Esophagus (tissue), 2 donors: ENCODE results near the gene NUMB. TPM values are rescaled to one million over a fixed set of nuclear protein-coding genes. Genes with fewer than 3 reads are reported as not detected.

Source experiments
- H3K27ac ChIP-seq, 2 donors: one replicate each; pipeline ENCODE4 v1.5.1; 2013; ENCODE audit warnings: low read depth in 2 of 2, mild to moderate bottlenecking in 2 of 2, inconsistent platforms in 1 of 2, low read length in 1 of 2, moderate library complexity in 1 of 2
- H3K27me3 ChIP-seq, 2 donors: one replicate each; pipeline ENCODE4 v1.6.1; 2013; ENCODE audit warnings: low read length in 2 of 2, control low read depth in 1 of 2, mild to moderate bottlenecking in 1 of 2; ENCODE audit not compliant: insufficient read depth in 2 of 2, control insufficient read depth in 1 of 2
- H3K36me3 ChIP-seq, 2 donors: one replicate each; pipeline ENCODE4 v1.6.1; 2013; ENCODE audit warnings: low read length in 1 of 2; ENCODE audit not compliant: control insufficient read depth in 2 of 2, insufficient read depth in 2 of 2
- H3K4me1 ChIP-seq, 2 donors: one replicate each; pipeline ENCODE4 v1.6.1; 2013; ENCODE audit warnings: low read length in 1 of 2; ENCODE audit not compliant: control insufficient read depth in 2 of 2, insufficient read depth in 2 of 2
- H3K4me3 ChIP-seq, 2 donors: one replicate each; pipeline ENCODE4 v1.5.1; 2013; ENCODE audit warnings: low read length in 2 of 2, mild to moderate bottlenecking in 2 of 2, low read depth in 1 of 2, moderate library complexity in 1 of 2
- H3K9me3 ChIP-seq, 2 donors: one replicate each; pipeline ENCODE4 v1.6.1; 2013; ENCODE audit warnings: mild to moderate bottlenecking in 2 of 2, low read depth in 1 of 2, low read length in 1 of 2, moderate library complexity in 1 of 2; ENCODE audit not compliant: control insufficient read depth in 2 of 2, insufficient read depth in 1 of 2
- WGBS, 2 donors: extraction: QIAGEN DNeasy Blood & Tissue Kit; methylation state at CpG; one replicate each; pipeline ENCODE4 v1.1.7; 2013; 5-methylcytosine and 5-hydroxymethylcytosine counted together
- polyA plus RNA-seq, 2 donors: library from polyadenylated mRNA; stranded (reverse); fragments of 200-250 nt; gene quantifications; one replicate each; pipeline ENCODE4 v1.2.3, GENCODE V29; 2013
- donor health status: healthy with polysubstance abuse.
- donor health status: Bipolar disorder and iron deficiency.

The NUMB gene
- polyA plus RNA-seq, 2 donors, result 26.9 to 34.8 TPM

DNA sequence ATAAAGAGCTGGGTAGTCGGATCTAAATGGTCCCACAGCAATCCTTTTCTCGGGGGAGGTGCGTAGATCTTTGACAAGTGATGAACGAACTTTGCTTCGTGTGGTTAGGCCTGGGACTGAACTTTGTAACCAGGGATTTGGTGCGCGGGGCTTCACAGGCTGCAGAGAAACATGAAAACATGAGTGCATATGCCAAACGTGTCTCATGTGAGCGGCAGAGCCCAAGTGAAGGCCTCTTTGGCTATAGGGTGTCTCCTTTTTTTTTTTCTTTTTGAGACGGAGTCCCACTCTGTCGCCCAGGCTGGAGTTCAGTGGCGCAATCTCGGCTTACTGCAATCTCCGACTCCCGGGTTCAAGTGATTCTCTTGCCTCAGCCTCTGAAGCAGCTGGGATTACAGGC lies 20.3 kb upstream of the NUMB start:
- Histone ChIP-seq H3K4me3 (no peak overlapping the region), H3K9me3 (no peaks in the 10 kb centered on the region), H3K27me3 (no peaks in the 10 kb centered on the region), H3K4me1 (no peaks in the 10 kb centered on the region), H3K27ac (no peak overlapping the region), H3K36me3 (no peaks in the 10 kb centered on the region)
- 88 to 90% methylated on average over 15 of the region's 15 CpGs for WGBS, 2 donors

DNA sequence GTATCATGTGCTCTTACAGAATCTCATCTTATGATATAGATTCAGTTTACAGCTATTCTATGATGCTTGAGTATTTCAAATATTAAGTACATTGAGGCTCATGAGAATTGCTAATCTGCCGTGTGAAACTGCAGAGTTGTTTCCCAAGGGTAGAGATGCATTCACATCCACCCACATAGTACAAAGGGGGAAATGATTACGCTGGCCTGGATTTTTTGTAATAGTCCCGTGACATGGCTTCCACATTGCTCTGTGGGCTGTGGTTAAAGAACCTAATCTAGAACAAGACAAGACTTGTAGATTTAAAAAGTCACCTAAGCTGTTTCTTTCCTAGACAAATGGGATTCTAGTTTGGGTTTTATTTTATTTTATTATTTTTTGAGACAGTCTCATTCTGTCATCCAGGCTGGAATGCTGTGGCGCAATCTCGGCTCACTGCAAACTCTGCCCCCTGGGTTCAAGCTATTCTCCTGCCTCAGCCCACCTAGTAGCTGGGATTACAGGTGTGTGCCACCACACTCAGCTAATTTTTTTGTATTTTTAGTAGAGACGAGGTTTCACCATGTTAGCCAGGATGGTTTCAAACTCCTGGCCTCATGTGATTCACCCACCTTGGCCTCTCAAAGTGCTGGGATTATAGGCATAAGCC lies 19.4 kb upstream of the NUMB start:
- no peaks in the 10 kb centered on the region for H3K36me3 ChIP-seq
- H3K27me3 ChIP-seq, result no peaks in the 10 kb centered on the region
- WGBS, 2 donors, result 51 to 67% methylated on average over 6 of the region's 6 CpGs
- H3K4me1 ChIP-seq, result no peaks in the 10 kb centered on the region
- H3K27ac ChIP-seq, result peak overlapping the region in 1 of 2 donors; percentile 9
- H3K9me3 ChIP-seq, result no peaks in the 10 kb centered on the region
- H3K4me3 ChIP-seq, result no peak overlapping the region

DNA sequence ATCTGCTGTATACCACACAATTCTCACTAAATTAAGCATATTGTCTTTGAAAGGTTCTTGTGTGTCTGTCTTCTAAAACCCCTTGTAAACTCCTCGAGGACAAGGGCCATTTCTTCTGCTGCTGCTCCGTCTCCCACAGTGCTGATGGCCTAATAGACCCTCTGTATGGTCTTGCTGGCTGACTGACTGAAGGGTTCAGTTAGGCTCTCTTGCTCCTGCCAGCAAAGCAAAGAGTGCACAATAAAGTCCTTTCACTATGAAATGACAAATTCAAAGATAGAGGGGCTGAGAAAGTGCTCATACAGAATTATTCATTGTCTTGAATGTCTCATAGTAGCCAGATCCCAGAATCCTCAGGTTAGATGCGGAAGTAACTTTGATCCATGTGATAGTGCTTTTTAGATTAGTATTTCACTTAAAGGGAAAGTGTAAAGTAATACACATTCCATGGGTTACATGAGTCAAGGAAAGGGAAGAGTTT lies 18.1 kb upstream of the NUMB start:
- Histone ChIP-seq H3K4me3 (no peak overlapping the region), H3K27ac (no peak overlapping the region), H3K4me1 (no peaks in the 10 kb centered on the region), H3K9me3 (no peaks in the 10 kb centered on the region), H3K27me3 (no peaks in the 10 kb centered on the region), H3K36me3 (no peaks in the 10 kb centered on the region)
- 59 to 66% methylated on average over 3 of the region's 3 CpGs for WGBS, 2 donors

DNA sequence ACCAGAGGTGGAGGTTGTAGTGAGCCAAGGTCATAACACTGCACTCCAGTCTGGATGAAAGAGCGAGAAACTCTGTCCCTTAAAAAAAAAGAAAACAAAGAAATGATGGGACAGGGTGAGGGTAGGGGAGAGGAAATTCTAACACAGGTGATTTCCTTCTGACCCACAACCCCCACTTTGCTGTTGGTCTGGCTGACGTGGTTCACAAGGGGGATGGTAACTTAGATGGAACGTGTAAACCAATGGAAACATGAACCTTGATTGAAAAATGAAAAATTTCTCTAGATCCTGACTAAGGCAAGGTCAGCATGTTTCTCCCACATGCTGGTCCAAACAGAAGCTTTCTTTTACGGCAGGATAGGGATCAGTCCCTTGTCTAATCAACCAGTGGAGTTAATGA lies 16.6 kb upstream of the NUMB start:
- no peaks in the 10 kb centered on the region for H3K9me3 ChIP-seq
- H3K36me3 ChIP-seq, result no peaks in the 10 kb centered on the region
- no peak overlapping the region for H3K4me3 ChIP-seq
- no peaks in the 10 kb centered on the region for H3K27me3 ChIP-seq
- no peaks in the 10 kb centered on the region for H3K4me1 ChIP-seq
- WGBS, 2 donors, result 50 to 66% methylated on average over 4 of the region's 4 CpGs
- no peak overlapping the region for H3K27ac ChIP-seq

DNA sequence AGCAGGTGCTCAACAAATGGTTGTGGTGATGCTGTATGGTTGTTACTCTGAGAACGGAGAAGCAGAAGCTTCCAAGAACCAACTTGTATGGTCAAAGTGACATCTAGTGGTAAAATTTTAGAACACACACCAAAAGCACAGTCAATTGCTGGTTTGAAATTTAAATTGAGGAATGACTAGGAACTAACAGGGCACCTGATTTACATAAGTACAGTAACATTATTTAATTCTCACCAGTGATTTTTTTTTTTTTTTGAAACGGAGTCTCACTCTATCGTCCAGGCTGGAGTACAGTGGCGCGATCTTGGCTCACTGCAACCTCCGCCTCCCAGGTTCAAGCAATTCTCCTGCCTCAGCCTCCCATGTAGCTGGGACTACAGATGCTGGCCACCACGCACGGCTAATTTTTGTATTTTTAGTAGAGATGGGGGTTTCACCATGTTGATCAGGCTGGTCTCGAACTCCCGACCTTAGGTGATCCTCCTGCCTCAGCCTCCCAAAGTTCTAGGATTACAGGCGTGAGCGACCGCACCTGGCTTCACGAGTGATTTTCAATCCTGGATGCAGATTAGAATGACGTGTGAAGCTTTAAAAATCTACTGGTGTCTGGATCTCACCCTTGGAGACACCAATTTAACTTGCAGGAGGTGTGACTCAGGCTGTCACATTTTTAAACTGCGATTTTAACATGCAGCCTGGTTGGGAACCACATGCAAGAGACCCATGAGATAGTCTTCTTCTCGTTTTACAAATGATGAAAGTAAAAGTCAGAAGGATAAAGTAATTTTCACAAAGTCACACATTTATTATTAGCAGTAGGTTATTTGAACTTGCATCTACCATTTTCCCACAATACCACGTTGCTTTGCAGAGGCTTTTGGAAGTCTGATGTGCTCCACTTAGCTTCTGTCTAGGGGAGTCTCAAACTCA lies 14.1 kb upstream of the NUMB start:
- Histone ChIP-seq H3K27ac (no peak overlapping the region), H3K36me3 (no peaks in the 10 kb centered on the region), H3K9me3 (no peaks in the 10 kb centered on the region), H3K4me3 (no peak overlapping the region), H3K27me3 (no peaks in the 10 kb centered on the region), H3K4me1 (no peaks in the 10 kb centered on the region)
- WGBS, 2 donors, result 56 to 60% methylated on average over 18 of the region's 18 CpGs

DNA sequence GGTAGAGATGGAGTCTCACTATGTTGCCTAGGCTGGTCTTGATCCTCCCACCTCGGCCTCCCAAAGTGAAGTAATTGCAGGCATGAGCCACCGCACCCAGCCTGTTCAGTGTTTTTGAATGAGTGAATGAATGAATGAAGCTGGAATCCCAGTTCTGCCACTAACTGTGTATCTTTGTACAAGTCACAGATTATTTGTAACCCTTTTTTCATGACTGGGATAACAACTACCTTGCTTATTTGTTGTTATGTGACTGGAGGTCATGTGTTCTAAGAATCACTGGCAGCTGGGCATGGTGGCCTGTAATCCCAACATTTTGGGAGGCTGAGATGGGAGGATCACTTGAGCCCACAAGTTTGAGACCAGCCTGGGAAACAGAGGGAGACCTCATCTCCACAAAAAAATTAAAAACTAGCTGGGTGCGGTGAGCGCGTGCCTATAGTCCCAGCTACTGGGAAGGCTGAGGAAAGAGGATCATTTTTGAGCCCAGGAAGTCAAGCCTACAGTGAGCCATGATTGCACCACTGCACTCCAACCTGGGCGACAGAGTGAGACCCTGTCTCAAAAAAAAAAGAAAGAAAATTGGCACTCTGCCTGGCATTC lies 13.3 kb upstream of the NUMB start:
- H3K9me3 ChIP-seq, result no peaks in the 10 kb centered on the region
- 74 to 78% methylated on average over 6 of the region's 6 CpGs for WGBS, 2 donors

DNA sequence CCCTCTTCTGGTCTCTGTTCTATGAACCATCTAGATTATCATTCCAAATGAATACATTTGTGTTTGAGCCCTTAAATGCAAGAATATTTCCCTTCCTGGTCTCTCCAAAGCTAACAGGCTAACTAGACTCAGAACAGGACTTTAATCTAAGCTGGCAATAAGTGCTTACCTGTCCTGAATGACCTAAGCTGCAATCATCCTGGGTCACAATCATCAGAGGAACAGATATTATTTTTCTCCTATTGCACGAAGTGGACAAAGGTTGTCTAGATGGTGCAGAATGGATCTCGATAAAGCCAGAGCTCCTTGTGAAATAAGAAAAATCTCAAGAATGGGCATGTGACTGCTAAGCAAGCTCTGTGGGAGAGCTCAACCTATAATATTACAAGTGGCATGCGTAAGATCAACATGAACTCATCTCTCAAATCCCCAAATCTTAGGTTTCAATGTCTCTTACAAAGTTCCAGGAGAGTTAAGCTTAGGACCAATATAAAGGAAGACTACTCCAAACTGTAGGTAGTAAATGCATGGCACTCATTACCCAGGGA lies 10.6 kb upstream of the NUMB start:
- no peaks in the 10 kb centered on the region for H3K9me3 ChIP-seq

More for the DNA sequence above, 13.3 kb upstream of the NUMB start:
- no peaks in the 10 kb centered on the region for H3K4me1 ChIP-seq
- no peaks in the 10 kb centered on the region for H3K36me3 ChIP-seq
- no peak overlapping the region for H3K27ac ChIP-seq
- no peak overlapping the region for H3K4me3 ChIP-seq
- H3K27me3 ChIP-seq, result no peaks in the 10 kb centered on the region

DNA sequence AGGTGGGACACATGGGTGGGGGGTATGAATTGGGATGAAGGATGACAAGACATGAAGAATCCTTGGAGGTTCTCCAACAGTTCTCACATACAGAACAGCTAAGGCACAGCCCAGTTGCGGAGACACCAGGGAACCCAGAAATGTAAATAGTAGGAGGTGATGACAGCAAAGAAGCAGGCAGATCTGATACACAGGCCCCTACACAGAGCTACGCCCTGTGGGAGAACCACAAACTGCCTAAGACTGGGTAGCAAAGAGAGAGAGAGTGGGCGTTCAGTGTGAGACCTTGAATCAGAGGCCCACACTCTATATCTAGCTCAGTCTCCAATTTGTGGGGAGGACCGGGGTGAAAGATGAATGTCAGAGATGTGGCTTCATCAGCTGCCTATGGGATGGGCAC lies 9.5 kb upstream of the NUMB start:
- H3K27me3 ChIP-seq, result no peaks in the 10 kb centered on the region
- 71 to 77% methylated on average over 4 of the region's 4 CpGs for WGBS, 2 donors
- no peak overlapping the region for H3K27ac ChIP-seq
- H3K4me3 ChIP-seq, result no peak overlapping the region
- H3K9me3 ChIP-seq, result no peaks in the 10 kb centered on the region
- no peaks in the 10 kb centered on the region for H3K4me1 ChIP-seq
- no peaks in the 10 kb centered on the region for H3K36me3 ChIP-seq

More for the DNA sequence above, 10.6 kb upstream of the NUMB start:
- Histone ChIP-seq H3K4me1 (no peaks in the 10 kb centered on the region), H3K27ac (no peak overlapping the region), H3K27me3 (no peaks in the 10 kb centered on the region), H3K4me3 (no peak overlapping the region), H3K36me3 (no peaks in the 10 kb centered on the region)
- 86 to 92% methylated on average over 3 of the region's 3 CpGs for WGBS, 2 donors

DNA sequence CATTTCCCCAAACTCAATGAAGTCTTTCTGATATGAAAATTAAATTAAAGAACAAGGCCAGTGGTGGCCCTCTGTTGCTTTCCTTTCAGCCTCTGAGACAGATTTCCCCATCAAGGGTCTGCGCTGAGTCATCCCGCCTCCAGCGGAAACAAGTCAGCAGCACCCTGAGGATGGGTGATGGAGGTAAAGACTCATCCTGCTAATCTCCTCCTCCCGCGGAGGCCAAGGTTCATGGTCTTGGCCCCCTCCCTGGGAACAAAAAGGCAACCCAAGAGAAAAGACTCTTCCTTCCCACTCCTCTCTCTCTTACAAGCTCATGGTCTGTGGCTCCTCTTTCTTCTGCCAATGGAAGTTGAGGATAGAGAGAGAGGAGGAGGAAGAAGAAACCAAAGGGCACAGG lies 9.0 kb upstream of the NUMB start:
- Histone ChIP-seq H3K27ac (no peak overlapping the region), H3K4me1 (no peaks in the 10 kb centered on the region), H3K9me3 (no peaks in the 10 kb centered on the region), H3K27me3 (no peaks in the 10 kb centered on the region), H3K36me3 (no peaks in the 10 kb centered on the region), H3K4me3 (no peak overlapping the region)
- WGBS, 2 donors, result 76 to 77% methylated on average over 5 of the region's 5 CpGs
